Measurements from ENCODE around the gene DRAM1.
A peak's percentile ranks its signal among the peaks of the same experiment; 100 is the strongest.

- no peak for TF ChIP-seq CEBPB (IDR thresholded peaks at IDR 0.05; ENCODE audit: borderline replicate concordance in 1 of 2, low read depth in 2 of 2, low read length in 2 of 2)
- TF ChIP-seq TARDBP (IDR thresholded peaks at IDR 0.05; ENCODE audit: borderline replicate concordance), result no peak
- no peak for TF ChIP-seq POLR2AphosphoS5 (IDR thresholded peaks at IDR 0.05; ENCODE audit: low read length)
- no peak for TF ChIP-seq REST (IDR thresholded peaks at IDR 0.05; ENCODE audit: low read depth, low read length)
- TF ChIP-seq JUND (IDR thresholded peaks at IDR 0.05; ENCODE audit: low read depth, low read length), result 0 out of 2 replicates have a peak, but pooled peaks have one; percentile 37
- TF ChIP-seq FOXM1 (IDR thresholded peaks at IDR 0.05; ENCODE audit: low read depth, low read length), result peak; percentile 64
- TF ChIP-seq RAD21 (IDR thresholded peaks at IDR 0.05; ENCODE audit: insufficient read depth, low read depth, low read length), result peak; percentile 97
- TF ChIP-seq MTA2 (IDR thresholded peaks at IDR 0.05; ENCODE audit: low read depth), result no peak
- TF ChIP-seq CTCF (IDR thresholded peaks at IDR 0.05 in 2 of 3, conservative IDR thresholded peaks at IDR 0.05 in 1 of 3; ENCODE audit: control insufficient read depth in 2 of 3, extremely low read depth in 1 of 3, insufficient read depth in 1 of 3, low read depth in 3 of 3, low read length in 3 of 3), result peak; percentile 69 to 80 (median 70)
- no peak for TF ChIP-seq EGR1 (IDR thresholded peaks at IDR 0.05; ENCODE audit: borderline replicate concordance in 1 of 2, low read depth in 2 of 2, low read length in 2 of 2)
- no peak for TF ChIP-seq POLR2A (IDR thresholded peaks at IDR 0.05; ENCODE audit: low read depth, low read length)
- no peak for TF ChIP-seq SP1 (IDR thresholded peaks at IDR 0.05; ENCODE audit: low read depth, low read length)
- no peak for TF ChIP-seq EZH2 (IDR thresholded peaks at IDR 0.05; ENCODE audit: borderline replicate concordance, control insufficient read depth, low read depth, low read length)
- TF ChIP-seq NKRF (conservative IDR thresholded peaks at IDR 0.05), result no peak
These were observed 62.5 kb downstream of the DRAM1 start for GRCh38 chr12:101939856-101940265.
